NCI-H2081 treated with DMSO at 0.1 percent for 48 hours (cell line): ENCODE measurements around the gene ZBTB42.

Experiments used
- DNase-seq: peaks from one replicate; lab custom pipeline; 2025; lab: John Stamatoyannopoulos, UW

ZBTB42 gene

GRCh38 chr14:104795781-104796686 lies 4.9 kb upstream of the ZBTB42 start:
- DNase-seq: no peak

GRCh38 chr14:104796687-104797081 lies 4.2 kb upstream of the ZBTB42 start:
- DNase-seq: no peak

GRCh38 chr14:104797115-104798044 lies 3.5 kb upstream of the ZBTB42 start:
- no peak for DNase-seq

GRCh38 chr14:104798300-104799243 lies 2.3 kb upstream of the ZBTB42 start:
- DNase-seq: no peak

- no peak for DNase-seq
Observed at GRCh38 chr14:104799244-104800014, 1.5 kb upstream of the ZBTB42 start.

- DNase-seq: no peak
Observed at GRCh38 chr14:104800015-104800770, 708 bp upstream of the ZBTB42 start.

GRCh38 chr14:104801520-104802393 lies 856 bp downstream of the ZBTB42 start:
- DNase-seq: no peak

GRCh38 chr14:104802394-104803184 lies 1.7 kb downstream of the ZBTB42 start:
- no peak for DNase-seq

GRCh38 chr14:104803280-104803911 lies 2.5 kb downstream of the ZBTB42 start:
- DNase-seq: no peak

GRCh38 chr14:104803912-104804410 lies 3.1 kb downstream of the ZBTB42 start:
- no peak for DNase-seq

GRCh38 chr14:104804481-104805325 lies 3.8 kb downstream of the ZBTB42 start:
- no peak for DNase-seq

- no peak for DNase-seq
Observed at GRCh38 chr14:104805326-104805678, 4.4 kb downstream of the ZBTB42 start.

GRCh38 chr14:104805941-104806624 lies 5.2 kb downstream of the ZBTB42 start:
- DNase-seq: no peak

GRCh38 chr14:104806625-104807465 lies 5.9 kb downstream of the ZBTB42 start:
- no peak for DNase-seq

- no peak for DNase-seq
Observed at GRCh38 chr14:104808456-104808855, 7.6 kb downstream of the ZBTB42 start.
